Inferior parietal cortex (tissue), 1 donor: ENCODE results near the gene JPT2.
A peak's percentile ranks its signal among the peaks of the same experiment; 100 is the strongest.
"Not testable (repeated sequence)": the region's sequence is repeated elsewhere in the genome, so short reads cannot be mapped to it uniquely, and the experiment has no call there.

ENCODE experiments used
- DNase-seq: peaks from one replicate; pipeline ENCODE4 v3.0.0-alpha.2; 2016; ENCODE audit errors: extremely low spot score

The JPT2 gene

DNA sequence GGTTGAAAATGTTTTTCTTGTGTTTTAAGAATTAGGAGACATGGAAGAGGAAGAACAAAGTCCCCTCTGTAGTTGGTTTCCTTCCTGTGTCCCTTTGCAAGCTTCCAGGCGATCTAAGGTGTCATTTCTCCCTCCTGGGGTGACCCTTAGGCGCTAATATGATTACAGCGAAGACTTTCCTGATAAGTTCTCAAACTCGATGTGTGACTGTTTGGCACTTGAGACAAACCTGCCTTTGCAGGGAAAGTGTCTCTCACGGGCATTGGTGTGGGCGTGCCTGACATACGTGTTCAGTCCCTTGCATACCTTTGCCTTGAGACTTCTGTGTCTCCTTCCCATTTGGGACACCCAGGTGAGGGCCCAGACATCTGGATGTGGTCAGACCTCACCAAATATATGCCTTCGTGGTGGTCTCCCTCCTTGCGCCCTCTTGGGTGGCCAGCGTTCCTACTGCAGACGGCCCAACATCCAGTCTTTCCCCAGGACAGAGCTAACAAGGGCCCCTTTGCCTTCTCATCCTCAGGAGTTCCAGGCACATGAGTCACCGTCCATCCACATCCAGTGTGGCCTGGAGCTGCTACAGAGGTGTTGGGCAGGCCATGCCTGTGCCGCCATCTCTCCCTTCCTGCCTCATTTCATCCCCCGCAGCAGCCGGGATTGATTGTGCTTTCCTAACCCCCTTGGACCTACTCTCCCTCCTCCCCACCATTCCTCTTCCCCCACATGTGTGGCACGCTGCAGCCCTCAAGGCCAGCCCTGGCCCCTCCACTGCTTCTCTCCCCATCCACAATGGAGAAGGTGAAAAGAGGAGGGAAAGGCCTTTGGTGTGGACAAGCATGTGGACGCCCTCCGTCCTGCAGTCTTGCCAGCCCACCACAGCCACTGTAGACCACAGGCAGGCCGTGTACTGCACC lies 3.1 kb upstream of the JPT2 start:
- no peak for DNase-seq

DNA sequence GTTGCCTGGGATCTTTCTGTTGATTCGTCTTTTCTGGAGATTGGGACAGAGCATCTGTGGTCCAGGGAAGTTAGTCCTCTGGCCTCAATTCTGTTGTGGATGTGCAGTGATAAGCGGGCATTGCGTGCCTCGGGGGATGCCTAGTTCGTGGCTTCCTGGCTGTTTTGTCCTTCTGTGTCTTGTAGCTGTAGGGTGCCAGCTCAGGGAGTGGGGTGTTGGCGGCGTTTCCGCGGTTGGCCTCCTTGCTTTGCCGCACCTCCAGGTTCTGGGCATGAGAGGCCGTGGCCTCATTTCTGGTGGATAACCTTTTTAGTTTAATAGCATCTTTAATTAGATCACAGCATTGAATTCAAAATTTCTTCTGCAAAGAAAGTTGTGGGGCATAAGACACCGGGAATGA lies 1.4 kb upstream of the JPT2 start:
- no peak for DNase-seq

DNA sequence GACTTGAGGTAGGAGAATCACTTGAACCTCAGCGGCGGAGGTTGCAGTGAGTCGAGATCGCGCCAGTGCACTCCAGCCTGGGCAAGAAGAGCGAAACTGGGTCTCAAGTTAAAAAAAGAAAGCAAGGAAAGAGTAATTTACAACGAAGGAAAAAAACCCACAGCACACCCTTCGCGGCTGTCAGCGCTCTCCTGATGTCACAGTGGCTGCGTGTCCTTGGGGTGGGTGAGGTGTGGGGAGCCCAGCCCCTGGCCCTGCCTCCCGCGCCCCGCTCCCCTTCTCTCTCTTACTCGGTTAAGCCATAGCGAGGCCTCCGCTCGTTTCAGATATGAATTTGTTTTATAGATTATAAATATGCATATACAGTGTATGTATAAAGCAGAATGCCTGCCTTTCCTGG lies 740 bp upstream of the JPT2 start:
- no peak for DNase-seq

DNA sequence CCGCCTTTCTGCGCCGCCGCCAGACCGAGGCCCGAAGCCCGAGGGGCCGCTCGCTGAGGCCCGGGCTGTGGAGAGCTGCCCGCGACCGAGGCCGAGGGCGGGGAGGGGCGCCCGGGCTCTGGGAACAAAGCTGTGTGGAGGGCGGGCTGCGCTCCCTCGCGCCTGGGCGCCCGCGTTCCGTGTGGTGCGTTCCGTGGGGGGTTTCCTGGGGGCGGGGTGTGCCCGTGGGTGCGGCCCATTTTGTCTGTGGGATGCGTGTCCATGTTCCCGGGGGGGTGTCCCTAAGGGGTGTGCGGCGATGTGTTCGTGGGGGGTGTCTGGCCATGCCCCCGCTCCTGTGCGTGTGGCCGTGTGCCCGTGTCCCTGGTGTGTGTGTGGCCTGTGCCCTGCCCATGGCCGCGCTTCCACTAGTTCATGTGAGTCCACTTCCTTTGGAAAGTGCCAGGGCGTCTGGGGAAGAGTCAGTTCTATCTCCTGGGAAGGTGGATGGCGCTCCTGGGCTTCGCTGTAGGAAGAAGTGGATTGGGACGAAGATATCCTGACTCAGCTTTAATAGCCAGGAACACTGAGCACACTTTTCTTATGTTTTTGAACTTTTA lies 520 bp downstream of the JPT2 start:
- no peak for DNase-seq

DNA sequence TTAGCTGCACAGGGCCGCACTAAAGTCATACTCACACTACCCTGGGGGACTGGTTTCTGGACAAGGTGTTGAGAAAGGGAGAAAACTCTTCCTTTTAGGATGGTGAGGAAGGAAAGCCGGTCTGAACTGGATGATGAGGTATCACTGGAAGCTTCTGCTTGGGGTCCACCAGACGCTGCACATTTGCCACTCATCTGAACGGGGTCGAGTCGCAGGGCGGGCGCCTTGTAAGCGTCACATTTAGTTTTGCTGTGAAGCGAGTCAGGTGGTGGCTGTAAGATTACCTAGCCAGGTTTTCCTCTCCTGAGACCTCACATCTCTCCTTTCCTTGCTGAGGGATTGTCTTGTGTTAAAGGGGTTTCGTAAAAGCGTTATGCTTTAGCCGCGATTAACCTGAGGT lies 2.3 kb downstream of the JPT2 start:
- DNase-seq: no peak

DNA sequence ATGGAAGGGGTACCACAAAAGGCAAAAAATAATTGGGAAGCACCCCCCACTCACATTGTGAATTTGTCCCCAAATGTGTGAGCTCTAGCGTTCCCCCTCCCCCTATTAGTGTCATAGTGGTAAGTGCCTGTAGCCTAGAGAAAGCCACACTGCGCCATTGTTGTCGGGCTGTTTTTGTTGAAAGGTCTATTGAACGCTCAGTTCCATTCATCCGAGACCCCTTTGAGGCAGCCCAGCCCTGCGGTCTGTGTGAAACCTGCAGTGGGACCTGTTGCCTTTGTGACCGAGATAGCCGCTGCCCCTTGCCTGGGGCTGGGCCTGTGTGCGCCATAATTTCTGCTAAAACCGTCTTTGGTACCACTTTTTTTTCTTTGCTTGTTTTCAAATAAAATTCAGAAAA lies 3.0 kb downstream of the JPT2 start:
- no peak for DNase-seq

DNA sequence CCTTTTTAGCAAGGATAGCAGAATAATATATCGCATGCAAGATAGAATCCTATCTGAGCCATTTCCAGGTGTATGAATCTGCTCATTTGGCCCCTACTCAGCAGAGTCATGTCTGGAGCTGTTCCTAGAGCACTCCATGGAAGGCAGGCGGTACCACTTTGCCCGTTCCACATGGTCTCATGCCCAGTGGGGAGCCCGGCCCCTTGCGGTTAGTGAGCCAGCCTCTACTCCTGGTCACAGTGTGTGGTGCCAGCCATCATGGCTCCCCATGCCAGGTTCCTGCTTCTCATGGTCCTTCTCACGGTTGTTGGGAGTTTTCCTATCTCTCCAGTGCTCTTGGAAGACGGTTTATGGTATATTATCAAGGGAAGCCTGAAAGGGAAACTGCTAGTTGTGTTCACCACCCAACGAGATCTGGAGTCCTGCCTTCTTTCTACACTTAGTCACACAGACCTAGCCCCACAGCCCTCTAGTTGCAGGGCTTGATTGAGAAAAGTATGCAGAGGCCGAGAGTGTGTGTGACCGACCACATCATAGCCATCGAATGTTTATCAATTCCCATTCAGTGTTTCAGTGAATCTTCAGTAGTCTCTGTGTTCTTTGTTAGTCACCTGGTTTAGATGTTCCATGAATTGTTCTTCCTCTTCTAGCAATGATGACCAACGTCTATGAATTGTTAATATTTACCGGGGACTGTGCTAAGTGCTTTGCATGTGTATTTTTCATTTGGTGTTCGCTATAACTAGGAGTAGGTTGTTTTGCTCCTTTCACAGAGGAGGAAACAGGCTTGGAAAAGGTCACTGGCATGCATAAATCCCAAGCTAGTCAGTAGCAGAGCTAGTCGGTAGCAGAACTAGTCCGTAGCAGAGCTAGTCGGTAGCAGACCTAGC lies 9.6 kb downstream of the JPT2 start:
- DNase-seq: no peak

DNA sequence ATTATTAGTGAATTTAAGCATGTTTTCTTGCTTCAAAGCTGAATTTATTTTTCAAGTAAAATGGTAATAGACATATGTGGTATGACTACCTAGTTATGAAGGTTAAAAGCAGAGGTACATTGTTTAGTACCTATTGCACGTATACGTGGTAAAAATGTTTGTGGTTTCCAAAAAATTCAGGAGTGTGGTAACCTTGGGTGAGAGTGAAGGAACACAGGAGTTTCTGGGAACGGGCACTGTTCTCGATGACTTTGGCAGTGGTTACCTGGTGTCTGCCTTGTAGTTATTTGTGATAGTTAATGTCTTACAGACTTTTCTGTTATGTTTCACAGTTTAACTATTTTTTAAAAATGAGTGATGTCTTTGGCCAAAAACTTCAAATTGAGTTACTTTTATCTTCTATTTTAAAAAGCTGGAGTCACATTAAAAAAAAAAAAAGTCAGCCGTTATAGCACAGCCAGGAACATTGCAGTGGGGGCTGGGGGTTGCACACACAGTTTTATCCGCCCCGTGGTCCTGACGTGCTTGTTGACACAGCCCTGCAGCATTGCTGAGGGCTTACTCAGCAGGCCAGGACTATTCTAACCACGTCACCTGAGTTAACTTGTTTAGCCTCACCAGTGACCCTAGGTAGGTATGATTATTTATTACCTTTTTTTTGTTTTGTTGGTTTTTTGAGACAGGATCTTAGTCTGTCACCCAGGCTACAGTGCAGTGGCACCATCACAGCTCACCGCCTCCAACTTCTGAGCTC lies 10.9 kb downstream of the JPT2 start:
- DNase-seq: no peak

DNA sequence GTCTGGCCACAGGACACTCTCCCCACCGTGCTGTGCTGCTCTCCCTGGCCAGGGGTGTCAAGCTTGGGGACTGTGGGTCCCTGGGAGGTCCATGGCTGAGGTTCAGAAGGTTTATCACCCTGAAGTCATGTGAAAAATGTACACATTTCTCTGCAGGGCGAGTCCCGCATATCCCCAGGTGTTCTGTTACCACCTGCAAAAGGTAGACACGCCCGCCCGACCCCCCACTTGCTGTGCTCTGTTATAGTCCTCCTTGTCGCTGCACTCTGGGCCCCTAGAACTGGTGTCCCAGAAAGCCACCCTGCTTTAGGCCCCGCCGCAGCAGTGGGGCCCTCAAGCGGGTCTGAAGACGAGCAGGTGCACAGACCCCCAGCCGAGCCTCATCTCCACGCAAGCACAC lies 11.8 kb downstream of the JPT2 start:
- DNase-seq: no peak

DNA sequence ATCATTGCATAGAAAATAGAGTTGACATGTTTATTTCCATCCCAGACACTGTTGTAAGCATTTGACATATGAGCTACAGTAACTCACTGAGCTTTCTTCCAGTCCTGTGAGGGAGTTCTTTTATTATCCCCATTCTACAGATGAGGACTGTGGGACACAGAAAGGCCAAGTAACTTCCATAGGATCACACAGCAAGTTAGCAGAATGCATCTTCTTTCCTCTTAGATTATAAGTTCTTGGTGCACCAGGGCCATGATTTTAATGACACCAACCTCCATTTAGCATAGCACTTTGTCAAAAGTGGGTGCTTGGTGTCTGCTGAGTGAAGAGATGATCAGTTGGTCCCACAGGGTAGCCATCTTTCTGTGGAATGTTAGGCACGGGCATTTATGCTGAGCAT lies 12.7 kb downstream of the JPT2 start:
- DNase-seq: no peak

DNA sequence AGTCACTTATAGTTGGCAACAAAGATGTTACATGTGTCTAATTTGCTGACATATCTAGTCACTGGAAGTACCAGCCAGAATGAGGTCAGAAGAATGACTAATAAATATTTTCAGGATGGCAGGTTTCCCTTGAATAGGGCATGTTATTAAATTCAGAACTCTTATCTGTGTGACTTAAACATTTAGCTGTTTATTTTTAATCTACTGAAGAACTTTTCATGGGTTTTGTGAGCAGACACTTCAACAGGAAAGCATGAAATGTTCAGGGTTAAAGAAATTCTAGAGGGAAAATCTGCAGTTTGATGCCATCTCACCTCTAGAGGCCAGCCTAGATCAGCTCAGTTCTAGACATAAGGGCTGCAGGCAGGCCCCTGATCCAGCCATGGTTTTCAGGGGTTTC lies 13.2 kb downstream of the JPT2 start:
- DNase-seq: no peak

DNA sequence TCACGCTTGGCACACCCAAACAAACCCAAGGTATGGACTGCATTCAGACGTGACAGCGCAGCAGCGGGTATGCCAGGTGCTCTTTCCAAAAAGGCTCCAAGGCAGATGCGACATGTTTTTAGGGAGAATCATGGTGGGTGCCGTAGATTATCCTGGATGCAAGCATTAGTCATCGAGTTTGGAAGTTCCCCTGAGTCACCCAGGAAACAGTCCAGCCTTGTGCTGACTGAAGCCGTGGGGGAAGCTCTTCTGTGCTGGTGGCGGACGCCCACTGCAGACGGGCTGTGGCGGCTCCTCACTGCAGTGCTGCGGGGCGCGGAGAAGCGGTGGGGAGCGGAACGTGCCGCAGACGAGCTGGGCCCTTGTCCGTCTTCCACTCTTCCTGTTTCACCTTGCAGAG lies 13.9 kb downstream of the JPT2 start:
- DNase-seq: no peak

DNA sequence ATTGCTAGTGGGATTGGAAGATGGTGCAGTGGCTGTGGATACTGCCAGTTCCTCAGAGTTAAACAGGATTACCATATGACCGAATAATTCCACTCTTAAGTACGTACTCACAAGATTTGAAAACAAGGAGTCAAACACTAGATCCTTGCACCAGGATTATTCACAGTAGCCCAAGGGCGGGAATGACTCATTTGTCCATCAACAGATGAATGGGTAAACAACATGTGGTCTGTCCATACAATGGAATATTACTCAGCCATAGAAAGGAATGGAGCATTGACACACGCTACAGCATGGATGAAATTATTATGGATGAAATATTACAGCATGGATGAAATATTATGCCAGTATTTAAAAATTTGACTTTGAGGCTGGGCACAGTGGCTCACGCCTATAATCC lies 18.8 kb downstream of the JPT2 start:
- no peak for DNase-seq

DNA sequence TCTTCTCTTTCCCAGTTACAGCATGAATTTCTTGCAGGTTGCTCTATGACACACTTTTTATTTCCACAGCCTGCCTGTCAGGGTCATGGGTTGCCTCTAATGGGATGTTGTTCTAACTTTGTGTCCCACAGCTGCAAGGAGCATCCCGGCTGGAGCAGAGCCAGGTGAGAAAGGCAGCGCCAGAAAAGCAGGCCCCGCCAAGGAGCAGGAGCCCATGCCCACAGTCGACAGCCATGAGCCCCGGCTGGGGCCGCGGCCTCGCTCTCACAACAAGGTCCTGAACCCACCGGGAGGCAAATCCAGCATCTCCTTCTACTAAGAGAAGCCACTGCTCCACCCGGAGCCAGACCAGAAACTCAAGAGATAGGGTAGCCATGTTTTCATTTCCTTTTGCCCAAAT lies 20.6 kb downstream of the JPT2 start:
- DNase-seq: no peak

DNA sequence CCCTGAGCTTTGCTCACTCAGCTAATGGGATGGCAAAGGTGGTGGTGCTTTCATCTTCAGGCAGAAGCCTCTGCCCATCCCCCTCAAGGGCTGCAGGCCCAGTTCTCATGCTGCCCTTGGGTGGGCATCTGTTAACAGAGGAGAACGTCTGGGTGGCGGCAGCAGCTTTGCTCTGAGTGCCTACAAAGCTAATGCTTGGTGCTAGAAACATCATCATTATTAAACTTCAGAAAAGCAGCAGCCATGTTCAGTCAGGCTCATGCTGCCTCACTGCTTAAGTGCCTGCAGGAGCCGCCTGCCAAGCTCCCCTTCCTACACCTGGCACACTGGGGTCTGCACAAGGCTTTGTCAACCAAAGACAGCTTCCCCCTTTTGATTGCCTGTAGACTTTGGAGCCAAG lies 22.2 kb downstream of the JPT2 start:
- no peak for DNase-seq

DNA sequence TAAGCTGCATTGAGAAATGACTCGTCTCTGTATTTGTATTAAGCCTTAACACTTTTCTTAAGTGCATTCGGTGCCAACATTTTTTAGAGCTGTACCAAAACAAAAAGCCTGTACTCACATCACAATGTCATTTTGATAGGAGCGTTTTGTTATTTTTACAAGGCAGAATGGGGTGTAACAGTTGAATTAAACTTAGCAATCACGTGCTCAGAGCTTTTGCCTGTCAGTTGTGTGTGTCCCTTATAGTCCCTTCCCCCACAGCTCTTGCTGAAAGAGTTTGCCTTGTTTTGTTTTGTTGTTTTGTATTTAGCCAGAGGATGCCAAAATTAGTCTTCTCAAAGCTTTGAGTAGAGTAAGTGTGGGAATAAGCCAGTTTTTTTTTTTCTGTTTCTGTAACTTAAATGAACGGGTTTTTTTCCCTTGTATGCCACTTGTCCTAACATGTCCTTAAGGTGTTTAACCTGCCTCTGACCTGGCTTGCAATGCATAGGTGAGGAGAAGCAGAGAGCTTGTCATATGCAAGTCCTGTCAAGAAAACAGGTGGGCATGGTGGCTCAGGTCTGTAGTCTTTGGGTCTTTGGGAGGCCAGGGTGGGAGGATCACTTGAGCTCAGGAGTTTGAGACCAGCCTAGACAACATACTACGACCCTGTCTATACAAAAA lies 23.3 kb downstream of the JPT2 start:
- DNase-seq: no peak

DNA sequence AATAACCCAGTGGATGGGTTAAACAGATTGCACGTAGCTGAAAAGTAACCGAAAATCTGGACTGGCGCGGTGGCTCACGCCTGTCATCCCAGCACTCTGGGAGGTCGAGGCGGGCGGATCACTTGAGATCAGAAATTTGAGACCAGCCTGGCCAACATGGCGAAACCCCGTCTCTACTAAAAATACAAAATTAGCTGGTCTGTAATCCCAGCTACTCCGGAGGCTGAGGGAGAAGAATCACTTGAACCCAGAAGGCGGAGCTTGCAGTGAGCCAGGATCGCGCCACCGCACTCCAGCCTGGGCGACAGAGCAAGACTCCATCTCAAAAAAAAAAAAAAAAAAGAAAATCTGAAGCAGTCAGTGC lies 27.2 kb downstream of the JPT2 start:
- not testable (repeated sequence) for DNase-seq

DNA sequence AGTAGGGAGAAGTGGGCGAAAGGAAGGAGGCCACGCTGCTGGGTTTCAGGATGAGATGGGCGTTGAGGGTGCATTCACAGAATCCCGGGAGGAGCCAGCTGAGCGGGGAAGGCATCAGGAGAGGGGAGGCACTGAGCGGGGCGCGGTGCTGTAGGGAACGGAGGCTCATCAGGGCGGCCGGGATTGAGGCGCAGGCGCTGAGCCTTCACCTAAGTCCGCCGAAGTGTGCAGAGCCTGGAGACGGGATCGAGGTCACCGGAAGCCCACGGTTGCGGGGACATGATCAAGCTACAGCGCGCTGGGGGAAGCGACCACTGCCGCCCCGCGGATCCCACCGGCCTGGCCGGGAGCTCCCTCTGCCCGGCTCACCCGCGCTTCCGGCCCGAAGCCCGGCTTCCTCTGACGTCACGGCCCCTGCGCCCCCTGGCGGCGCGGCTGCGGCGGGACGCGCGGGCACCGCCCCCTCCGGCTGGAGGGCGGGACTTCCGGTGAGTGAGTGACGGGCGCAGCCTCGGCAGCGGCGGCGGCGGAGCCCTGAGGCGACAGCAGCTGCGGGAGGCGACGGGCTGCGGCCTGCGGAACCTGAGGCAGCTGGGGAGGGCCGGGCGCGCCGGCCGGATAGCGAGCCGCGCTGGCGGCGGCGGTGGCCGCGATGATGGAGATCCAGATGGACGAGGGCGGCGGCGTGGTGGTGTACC lies 27.8 kb downstream of the JPT2 start, which contains the start of gene MAPK8IP3:
TSS of gene MAPK8IP3 (plus strand) at position 508 of the 698 bp plus-strand sequence. CDS start at position 653, 145 bp downstream.
- peak; percentile 92 for DNase-seq

DNA sequence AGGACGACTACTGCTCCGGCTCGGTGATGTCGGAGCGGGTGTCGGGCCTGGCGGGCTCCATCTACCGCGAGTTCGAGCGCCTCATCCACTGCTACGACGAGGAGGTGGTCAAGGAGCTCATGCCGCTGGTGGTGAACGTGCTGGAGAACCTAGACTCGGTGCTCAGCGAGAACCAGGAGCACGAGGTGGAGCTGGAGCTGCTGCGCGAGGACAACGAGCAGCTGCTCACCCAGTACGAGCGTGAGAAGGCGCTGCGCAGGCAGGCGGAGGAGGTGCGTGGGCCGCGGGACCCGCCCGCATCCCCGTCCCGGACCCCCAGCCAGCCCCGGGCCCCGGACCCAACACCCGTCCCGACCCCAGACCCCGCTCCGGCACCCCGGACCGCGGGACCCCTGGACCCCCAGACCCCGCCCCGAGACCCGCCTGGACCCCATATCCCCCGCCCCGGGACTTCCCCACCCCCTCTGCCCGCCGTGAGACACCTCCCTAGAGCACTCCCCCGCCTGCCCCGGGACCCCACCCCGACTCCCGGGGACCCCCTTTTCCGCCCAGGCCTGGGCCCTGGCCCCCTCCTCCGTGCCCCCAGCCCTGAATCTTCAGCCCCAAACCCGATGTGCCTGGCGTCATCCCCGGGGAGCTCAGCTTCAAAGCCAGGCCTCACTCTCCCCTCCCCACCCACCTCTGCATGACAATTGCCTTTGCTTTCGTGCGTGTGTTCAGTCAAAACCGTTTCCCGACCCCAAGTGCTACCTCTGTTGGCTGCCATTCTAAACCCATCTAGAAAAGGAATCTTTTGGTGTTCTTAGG lies 28.5 kb downstream of the JPT2 start:
- no peak for DNase-seq
